ENCODE data around the gene KLHL34. TPM values are rescaled to one million over a fixed set of nuclear protein-coding genes. Genes with fewer than 3 reads are reported as not detected.

Gene KLHL34
- total RNA-seq, 2 donors from 2014 or later: 0.76 to 1.5 TPM

DNA sequence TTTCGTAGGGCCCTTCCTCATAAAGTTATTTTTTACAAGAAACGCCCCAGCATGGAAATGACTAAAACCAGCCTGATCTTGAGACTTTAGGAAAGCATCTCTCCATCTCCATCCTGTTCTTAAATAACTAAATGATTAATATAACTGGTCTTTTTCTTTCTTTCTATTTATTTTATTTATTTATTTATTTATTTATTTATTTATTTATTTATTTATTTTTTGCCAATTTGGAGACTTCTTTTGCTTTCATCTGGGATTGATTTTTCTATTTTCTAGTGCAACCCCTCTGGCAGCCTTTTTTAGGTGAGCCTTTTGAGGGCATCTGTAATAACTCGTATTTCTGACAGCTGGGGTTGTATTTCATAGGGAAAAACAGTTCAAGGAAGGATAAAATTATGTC, 1.2 kb upstream of the KLHL34 start:
- no peak for ATAC-seq
- Mint-ChIP-seq H3K9me3 (no peaks in the 10 kb centered on the region), H3K36me3 (no peaks in the 10 kb centered on the region), H3K27ac (peak overlapping the region in 1 of 2 donors; percentile 48)
- no peak for DNase-seq (ENCODE audit: low spot score in 2 of 2)

DNA sequence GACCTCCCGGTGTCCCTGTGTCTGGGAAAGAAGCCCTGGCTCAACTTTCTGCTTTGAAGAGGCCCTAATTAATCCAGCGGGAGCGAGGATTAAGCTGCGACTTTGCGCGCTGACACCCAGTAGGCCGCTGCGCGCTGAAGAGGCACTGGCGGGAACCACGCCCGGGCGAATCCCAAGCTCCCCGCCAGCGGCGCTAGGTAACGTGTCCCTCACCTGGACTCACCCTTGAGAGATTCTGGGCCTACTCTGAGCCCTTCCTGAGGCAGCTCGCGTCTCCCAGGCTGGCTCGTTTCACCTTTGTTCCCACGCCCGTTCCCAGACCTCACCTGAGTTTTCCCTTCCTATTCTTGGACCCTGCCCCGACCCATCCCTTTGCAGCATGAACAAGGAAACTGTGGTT, 616 bp upstream of the KLHL34 start:
- H3K9me3 Mint-ChIP-seq: no peaks in the 10 kb centered on the region
- DNase-seq (ENCODE audit: low spot score in 2 of 2) (no peak), ATAC-seq (peak; percentile 58 to 77)
- H3K27ac Mint-ChIP-seq: peak overlapping the region in 1 of 2 donors; percentile 48
- no peaks in the 10 kb centered on the region for H3K36me3 Mint-ChIP-seq

DNA sequence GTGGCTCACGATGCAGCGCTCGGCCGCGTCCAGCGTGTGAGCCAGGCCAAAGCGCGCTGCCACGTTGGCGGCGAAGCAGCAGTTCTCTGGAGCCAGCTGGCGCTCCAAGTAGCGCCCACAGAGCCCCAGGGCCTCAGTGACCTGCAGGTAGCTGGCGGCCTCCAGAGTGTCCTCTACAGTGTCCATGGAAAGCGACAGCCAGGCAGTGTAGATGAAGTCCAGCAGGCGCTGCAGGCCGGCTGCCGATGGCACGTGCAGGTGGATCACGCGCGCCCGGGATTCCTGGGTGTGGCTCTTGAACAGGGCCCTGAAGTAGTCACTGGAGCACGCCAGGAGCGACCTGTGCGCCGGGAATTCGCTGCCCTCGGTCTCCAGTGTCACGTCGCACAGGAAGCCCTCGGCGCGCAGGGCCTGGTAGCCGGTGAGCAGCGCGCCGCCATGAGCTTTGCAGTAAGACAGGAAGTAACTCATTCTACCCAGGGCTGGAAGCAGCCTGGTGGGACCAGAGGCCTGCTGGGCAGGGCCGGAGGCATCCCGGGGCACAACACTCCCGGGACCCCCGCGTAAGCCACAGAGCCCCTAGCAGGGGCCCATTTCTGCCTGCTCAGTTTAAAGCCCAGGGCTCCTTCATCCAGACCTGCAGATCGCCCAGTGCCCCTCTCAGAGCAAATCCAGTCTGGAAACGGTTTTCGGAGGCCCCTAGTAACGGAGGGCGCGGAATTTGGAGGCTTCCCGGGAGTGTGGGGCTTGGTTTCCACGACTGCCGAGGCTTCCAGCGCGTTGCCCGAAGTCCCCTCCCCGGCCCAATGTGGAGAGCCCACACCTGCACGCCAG, 595 bp downstream of the KLHL34 start:
- Mint-ChIP-seq H3K36me3 (no peaks in the 10 kb centered on the region), H3K27ac (peak overlapping the region in 1 of 2 donors; percentile 54)
- peak; percentile 34 to 56 for ATAC-seq

DNA sequence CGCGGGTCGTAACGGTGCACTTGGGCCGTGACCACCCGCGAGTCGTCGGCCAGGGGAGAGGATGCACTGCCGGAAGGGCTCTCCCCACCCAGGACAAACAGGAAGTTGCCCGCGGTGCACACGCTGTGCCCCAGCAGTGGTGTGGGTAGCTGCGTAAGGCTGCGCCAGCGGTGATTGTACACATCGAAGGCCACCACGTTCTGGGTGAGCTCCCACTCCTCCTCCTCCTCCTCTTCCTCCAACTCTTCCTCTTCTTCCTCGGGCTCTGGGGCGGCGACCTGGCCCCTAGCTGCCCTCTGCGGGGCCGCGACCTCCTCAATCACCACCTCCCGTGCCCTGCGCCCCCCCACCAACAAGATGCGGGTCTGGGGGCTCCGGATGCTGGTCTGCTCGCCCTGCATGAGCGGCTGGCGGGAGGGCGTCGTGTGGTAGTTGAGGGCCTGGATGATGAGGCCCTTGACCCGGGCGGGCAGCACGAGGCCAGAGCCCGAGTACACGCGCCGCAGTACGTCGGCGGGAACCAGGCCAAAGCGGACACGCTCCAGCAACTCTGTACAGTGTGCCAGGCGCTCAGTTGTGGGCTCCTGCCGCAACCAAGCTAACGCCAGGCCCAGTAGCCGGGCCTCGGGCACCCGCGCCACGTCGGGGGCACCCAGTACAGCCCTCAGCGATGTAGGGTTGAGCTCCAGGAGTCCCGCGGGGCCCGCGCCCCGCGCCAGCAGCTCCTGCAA, 1.4 kb downstream of the KLHL34 start:
- DNase-seq (ENCODE audit: low spot score in 2 of 2): no peak
- Mint-ChIP-seq H3K9me3 (no peaks in the 10 kb centered on the region), H3K27ac (no peak overlapping the region), H3K36me3 (no peaks in the 10 kb centered on the region)
- ATAC-seq: no peak

More for the DNA sequence above, 595 bp downstream of the KLHL34 start:
- peak in 1 of 2 donors; percentile 4 for DNase-seq (ENCODE audit: low spot score in 2 of 2)
- H3K9me3 Mint-ChIP-seq: no peaks in the 10 kb centered on the region

DNA sequence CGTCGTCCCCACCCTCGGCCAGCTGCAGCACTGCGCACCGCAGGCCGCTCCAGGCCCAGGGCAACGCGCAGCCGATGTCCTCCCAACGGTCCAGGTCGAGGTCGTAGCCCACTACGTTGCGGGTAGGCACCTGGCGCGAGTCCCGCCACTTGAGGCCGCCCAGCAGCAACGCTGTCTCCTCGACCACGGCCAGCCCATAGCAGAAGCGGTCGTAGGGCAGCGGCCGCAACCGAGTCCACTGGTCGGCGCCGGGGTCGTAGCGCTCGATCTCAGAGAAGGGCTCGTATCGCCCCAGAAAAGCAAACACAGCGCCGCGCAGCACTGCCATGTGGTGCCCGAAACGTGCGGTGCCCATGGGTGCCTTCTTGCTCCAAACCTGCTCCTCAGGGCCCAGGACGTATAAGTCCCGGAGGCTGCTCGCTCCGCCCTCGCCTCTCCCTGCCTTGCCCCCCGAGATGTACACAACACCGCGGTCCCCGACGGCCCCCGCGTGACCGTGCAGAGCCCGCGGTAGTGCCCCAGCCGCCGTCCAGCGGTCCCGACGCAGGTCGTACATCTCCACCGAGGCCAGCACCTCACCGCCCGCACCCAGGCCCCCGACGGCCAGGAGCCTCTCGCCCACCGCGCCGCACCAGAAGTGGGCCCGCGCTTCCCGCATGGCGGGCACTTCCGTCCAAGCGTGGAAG, 2.1 kb downstream of the KLHL34 start:
- H3K9me3 Mint-ChIP-seq: no peaks in the 10 kb centered on the region
- no peak for DNase-seq (ENCODE audit: low spot score in 2 of 2)
- no peak overlapping the region for H3K27ac Mint-ChIP-seq
- ATAC-seq: no peak
- no peaks in the 10 kb centered on the region for H3K36me3 Mint-ChIP-seq

DNA sequence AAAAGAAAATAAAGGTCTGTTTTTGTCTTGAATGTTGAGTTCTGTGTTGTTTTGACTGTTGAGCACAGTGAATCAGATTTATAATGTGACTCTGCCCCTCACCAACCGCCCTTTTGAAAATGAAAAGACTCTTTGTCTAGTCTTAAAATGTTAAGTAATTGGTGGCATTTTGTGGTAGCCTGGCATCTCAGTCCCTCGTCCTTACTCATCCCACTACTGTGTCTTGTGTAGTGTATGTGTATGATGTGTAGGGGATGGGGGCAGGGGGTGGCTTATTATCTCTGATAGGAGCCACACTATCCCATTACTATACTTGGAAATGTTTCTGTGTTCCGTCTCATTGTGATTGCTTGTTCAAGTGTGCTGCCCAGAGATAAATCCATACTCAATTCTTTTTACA, 12.2 kb downstream of the KLHL34 start:
- Mint-ChIP-seq H3K27ac (no peak overlapping the region), H3K36me3 (no peaks in the 10 kb centered on the region), H3K9me3 (no peaks in the 10 kb centered on the region)
- no peak for DNase-seq (ENCODE audit: low spot score in 2 of 2)
- ATAC-seq: no peak

DNA sequence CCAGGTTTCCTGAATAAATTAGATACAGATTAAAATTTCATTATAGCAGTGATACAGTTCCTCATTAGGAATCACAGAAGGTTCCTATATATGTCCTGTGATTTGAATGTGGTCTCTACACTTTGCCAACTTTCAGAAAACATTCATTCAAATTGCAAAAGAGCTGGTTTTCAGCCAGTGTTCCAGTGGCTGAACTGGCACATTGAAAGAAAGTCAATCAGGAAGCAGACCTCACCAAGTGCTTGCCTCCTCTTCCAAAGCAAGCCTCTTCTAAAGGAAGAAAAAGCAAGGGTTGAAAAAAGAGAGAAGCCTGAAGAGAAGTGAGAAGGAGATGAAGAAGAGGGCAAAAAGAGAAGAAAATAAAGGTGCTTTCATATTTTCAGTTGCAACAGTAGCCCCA, 12.7 kb downstream of the KLHL34 start:
- DNase-seq (ENCODE audit: low spot score in 2 of 2) (no peak), ATAC-seq (no peak)
- Mint-ChIP-seq H3K36me3 (no peaks in the 10 kb centered on the region), H3K27ac (no peak overlapping the region), H3K9me3 (no peaks in the 10 kb centered on the region)

DNA sequence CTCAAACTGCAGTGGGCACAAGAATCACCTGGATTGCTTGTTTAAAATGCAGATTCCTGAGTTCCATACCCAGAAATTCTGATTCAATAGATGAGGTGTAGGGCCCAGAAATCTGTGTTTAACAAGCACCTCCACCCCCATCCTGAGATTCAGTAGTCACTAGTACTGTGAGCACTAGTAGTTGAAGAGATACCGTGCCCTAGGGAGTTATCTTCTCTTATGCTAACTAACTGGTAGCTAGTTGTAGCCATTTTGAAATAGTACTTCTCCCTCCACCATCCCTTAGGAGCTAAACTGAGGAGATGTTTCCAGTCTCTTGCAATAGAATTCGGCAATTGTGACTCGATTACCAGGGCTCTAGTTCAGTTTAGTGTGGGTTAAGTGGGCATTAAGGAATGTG, 18.4 kb downstream of the KLHL34 start:
- Mint-ChIP-seq H3K27ac (no peak overlapping the region), H3K36me3 (no peaks in the 10 kb centered on the region), H3K9me3 (no peaks in the 10 kb centered on the region)
- no peak for DNase-seq (ENCODE audit: low spot score in 2 of 2)
- no peak for ATAC-seq

DNA sequence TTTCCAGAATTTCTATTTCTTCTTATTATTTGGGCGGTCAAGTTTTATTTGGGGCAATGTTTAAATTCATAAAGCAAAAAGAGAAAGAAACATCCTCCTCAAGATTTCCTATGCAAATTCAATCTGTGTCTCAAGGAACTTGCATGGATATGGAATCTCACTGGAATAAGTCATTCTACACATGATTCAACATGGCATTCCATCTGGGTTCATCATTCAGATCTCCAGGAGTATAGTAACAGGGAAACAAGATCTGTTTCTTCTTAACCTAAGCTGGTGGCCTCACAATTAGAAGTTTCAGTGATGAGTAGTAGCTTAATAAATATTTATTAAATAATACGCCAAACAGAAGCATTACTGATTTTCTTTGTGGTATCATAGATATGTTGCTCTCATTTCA, 19.8 kb downstream of the KLHL34 start:
- Mint-ChIP-seq H3K36me3 (no peaks in the 10 kb centered on the region), H3K27ac (no peak overlapping the region), H3K9me3 (no peaks in the 10 kb centered on the region)
- DNase-seq (ENCODE audit: low spot score in 2 of 2): no peak
- no peak for ATAC-seq

DNA sequence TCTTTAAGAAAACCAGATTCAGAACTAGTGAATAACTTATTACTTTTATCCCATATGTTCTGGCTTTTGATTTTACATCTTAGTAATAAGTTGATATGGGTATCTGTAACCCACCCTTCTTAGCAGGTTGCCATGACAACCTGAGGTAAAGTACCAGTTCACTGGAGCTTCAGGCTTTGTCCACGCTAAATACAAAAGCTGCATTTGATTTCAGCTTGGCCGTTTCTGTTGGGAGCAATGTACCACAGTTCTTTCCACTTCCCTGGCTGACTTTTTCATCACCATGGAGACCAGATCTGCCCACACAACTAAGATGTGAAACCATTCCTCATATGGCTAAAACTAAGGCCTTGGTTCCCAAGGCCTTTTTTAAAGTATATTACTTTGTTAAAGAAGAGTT, 26.1 kb downstream of the KLHL34 start:
- H3K36me3 Mint-ChIP-seq: peaks cover 0 to 19% of the 10 kb centered on the region in 2 donors
- no peak overlapping the region for H3K27ac Mint-ChIP-seq
- no peak for ATAC-seq
- DNase-seq (ENCODE audit: low spot score in 2 of 2): no peak
- peaks cover 0 to 4% of the 10 kb centered on the region in 2 donors for H3K9me3 Mint-ChIP-seq

DNA sequence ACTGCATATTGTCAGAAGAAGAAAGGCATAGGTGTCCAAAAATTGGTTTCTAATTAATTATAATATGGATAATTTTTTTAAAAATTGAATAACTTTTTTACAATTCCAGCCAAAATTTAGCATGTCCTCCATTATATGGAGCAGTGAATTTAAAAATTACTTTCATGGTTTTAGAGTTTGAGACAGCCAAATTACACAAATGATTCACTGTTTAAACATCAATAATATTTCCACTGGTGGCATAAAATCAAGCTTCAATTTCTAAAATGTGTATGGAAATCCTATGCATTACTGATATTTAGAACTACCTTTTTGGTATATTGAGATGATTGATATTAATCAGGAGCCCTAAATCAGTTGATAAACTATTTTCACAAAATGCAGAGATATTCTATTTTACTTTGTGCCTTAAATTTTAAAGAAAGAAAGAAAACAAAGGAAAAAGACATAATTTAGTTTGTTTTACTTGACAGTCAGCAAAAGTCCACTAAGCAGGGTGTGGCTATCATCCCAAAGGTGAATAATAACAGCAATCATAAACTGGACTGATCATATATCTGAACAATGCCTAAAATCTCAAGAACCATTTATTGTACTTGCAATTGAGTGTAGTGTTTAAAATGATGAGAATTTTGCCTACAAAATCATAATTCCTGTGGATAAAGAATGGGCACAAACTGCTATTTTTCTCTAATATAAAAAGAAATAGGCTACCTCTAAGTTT, 34.2 kb downstream of the KLHL34 start:
- Mint-ChIP-seq H3K27ac (no peak overlapping the region), H3K36me3 (peaks cover 4 to 13% of the 10 kb centered on the region in 2 donors), H3K9me3 (peaks cover 7 to 9% of the 10 kb centered on the region in 2 donors)
- DNase-seq (ENCODE audit: low spot score in 2 of 2): no peak
- no peak for ATAC-seq

DNA sequence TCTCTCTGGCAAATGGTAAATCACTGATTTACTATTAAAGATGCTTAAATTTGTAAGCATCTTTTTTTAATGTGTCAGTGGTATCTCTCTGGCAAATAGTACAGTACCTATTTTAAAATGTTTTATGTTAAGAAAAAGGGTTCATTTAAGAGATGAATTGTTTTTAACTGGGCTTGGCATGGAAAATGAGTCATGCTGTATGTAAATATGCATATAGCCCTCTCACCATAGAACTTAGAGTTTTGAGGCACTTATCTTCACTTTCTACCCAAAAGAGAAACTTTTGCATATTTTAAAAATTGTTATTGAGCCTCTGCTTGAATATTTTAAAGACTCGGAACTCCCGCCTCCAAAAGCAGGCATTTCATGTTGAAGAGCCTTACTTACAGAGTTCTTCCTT, 37.9 kb downstream of the KLHL34 start:
- H3K36me3 Mint-ChIP-seq: no peaks in the 10 kb centered on the region
- no peak for DNase-seq (ENCODE audit: low spot score in 2 of 2)
- no peaks in the 10 kb centered on the region for H3K9me3 Mint-ChIP-seq
- ATAC-seq: no peak
- H3K27ac Mint-ChIP-seq: no peak overlapping the region

DNA sequence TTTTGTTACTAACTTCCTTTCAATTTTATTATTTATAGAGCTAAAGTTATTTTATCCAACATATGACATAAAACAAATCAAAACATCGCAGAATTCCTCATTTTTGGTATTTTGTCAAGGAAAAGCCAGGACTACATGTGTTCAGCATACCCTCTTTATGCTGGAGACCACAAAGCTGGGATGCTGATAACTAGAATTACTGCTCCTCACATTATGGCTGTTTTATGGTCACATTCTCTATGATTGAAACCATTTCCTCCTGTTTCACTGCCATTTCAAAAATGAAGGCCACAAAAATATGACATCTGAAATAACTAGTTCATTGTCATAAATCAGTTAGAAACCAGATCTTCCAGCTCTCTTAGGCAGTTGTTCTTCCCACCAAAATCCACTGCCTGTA, 41.7 kb downstream of the KLHL34 start:
- no peaks in the 10 kb centered on the region for H3K36me3 Mint-ChIP-seq
- ATAC-seq: no peak

DNA sequence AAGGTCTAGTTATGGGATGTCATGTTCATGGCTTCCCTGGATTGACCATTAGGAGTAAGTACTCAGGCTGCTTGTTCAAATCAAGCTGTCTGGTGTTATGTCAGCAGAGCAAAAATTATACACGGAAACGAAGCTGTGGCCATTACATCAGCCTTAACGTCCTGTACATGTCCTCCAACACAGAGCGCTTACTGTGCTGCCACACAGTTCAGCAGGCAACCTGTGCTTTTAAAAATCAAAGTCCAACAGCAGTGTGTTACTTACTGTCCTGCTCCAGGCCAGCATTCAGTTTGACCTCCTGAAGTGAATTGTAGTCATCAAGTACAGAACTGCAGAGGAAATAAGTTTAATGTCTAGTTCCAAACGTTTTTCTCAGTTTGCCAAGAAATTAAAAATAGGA, 46.0 kb downstream of the KLHL34 start:
- Mint-ChIP-seq H3K27ac (no peak overlapping the region), H3K9me3 (no peaks in the 10 kb centered on the region), H3K36me3 (no peaks in the 10 kb centered on the region)
- DNase-seq (ENCODE audit: low spot score in 2 of 2) (no peak), ATAC-seq (no peak)

More for the DNA sequence above, 41.7 kb downstream of the KLHL34 start:
- DNase-seq (ENCODE audit: low spot score in 2 of 2): no peak
- H3K9me3 Mint-ChIP-seq: no peaks in the 10 kb centered on the region
- no peak overlapping the region for H3K27ac Mint-ChIP-seq

DNA sequence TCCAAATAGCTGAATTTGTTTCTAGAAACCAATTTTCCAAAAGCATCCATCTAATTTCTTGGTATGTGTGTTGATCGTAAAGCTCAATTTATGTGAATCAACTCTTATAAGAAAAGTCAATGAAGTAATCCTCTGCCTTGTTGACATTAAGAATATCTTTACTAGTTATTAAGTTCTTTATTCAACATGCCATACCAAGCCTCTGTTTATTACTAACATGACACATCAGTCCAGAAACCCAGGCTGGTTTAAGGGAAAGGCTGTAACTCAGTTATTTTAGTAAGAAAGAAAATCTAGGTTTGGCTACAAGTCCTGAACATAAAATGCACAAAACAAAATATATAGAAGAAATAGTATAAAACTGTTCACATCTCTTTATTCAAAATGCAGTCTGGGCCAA, 48.0 kb downstream of the KLHL34 start:
- no peak for DNase-seq (ENCODE audit: low spot score in 2 of 2)
- ATAC-seq: no peak
- H3K36me3 Mint-ChIP-seq: no peaks in the 10 kb centered on the region
- no peaks in the 10 kb centered on the region for H3K9me3 Mint-ChIP-seq
- H3K27ac Mint-ChIP-seq: no peak overlapping the region

DNA sequence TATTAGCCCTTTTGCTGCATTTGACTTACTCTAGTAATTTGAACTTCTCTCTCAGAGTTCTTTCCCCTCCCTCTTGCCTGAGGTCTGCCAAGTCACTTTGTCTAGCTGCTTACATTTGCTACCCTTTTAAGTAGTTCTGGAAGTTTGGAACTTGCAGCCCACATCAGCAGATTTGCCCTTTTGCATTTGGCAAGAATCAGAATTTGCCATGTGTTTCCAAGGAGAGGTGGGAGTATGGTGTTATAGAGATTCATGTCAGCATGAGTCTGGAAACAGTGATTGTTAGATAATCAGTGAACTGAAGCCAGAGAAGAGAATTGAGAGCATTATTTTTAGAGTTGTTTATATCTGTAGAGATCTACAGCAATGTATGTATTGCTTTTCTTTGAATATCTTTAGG, 52.1 kb downstream of the KLHL34 start:
- no peak for ATAC-seq
- Mint-ChIP-seq H3K36me3 (no peaks in the 10 kb centered on the region), H3K27ac (peak overlapping the region in 1 of 2 donors; percentile 36), H3K9me3 (no peaks in the 10 kb centered on the region)
- no peak for DNase-seq (ENCODE audit: low spot score in 2 of 2)

Data from activated naive CD4-positive, alpha-beta T cell treated with anti-CD3 and anti-CD28 coated beads, Interleukin-2, amount 50 U/mL, for 72 hours (primary cell).